Activated CD4-positive, alpha-beta T cell treated with anti-CD3 and anti-CD28 coated beads, Interleukin-2, amount 50 U/mL, for 16 hours (primary cell): ENCODE results near the gene DNAJC8.

ENCODE experiments used
- DNase-seq: peaks from one replicate; pipeline ENCODE4 v3.0.0-alpha.2; 2020

Gene DNAJC8

GRCh38 chr1:28232558-28233263 lies at the start of gene DNAJC8:
Gene DNAJC8 (minus strand): TSS chr1:28233029. CDS start chr1:28232998, 31 bp downstream.
- peak; percentile 94 for DNase-seq

- no peak for DNase-seq
Observed at GRCh38 chr1:28281608-28282425, 49.0 kb upstream of the DNAJC8 start.

- no peak for DNase-seq
Observed at GRCh38 chr1:28280977-28281381, 48.1 kb upstream of the DNAJC8 start.

- DNase-seq, result no peak
Observed at GRCh38 chr1:28280501-28280900, 47.7 kb upstream of the DNAJC8 start.

- DNase-seq, result no peak
Observed at GRCh38 chr1:28279721-28280120, 46.9 kb upstream of the DNAJC8 start.

- no peak for DNase-seq
Observed at GRCh38 chr1:28278763-28279162, 45.9 kb upstream of the DNAJC8 start.

GRCh38 chr1:28273216-28273860 lies 40.5 kb upstream of the DNAJC8 start:
- no peak for DNase-seq

- no peak for DNase-seq
Observed at GRCh38 chr1:28272215-28272852, 39.5 kb upstream of the DNAJC8 start.

- no peak for DNase-seq
Observed at GRCh38 chr1:28269529-28269928, 36.7 kb upstream of the DNAJC8 start.

- no peak for DNase-seq
Observed at GRCh38 chr1:28267633-28268032, 34.8 kb upstream of the DNAJC8 start.

GRCh38 chr1:28266920-28267322 lies 34.1 kb upstream of the DNAJC8 start:
- no peak for DNase-seq

GRCh38 chr1:28265577-28265976 lies 32.7 kb upstream of the DNAJC8 start:
- no peak for DNase-seq

- no peak for DNase-seq
Observed at GRCh38 chr1:28264897-28265296, 32.1 kb upstream of the DNAJC8 start.

GRCh38 chr1:28260803-28261174 lies 28.0 kb upstream of the DNAJC8 start:
- no peak for DNase-seq

GRCh38 chr1:28259934-28260802 lies 27.3 kb upstream of the DNAJC8 start:
- no peak for DNase-seq

GRCh38 chr1:28259252-28259933 lies 26.6 kb upstream of the DNAJC8 start, which contains the start of gene SESN2:
Gene SESN2 (plus strand): TSS chr1:28259518. CDS start chr1:28259848, 330 bp downstream.
- peak; percentile 100 for DNase-seq

- DNase-seq, result no peak
Observed at GRCh38 chr1:28258628-28259251, 25.9 kb upstream of the DNAJC8 start.

GRCh38 chr1:28257736-28258135 lies 24.9 kb upstream of the DNAJC8 start:
- no peak for DNase-seq

- peak; percentile 70 for DNase-seq
Observed at GRCh38 chr1:28256197-28256827, 23.5 kb upstream of the DNAJC8 start.

- DNase-seq, result no peak
Observed at GRCh38 chr1:28249866-28250295, 17.1 kb upstream of the DNAJC8 start.
